ENCODE data around the gene KCNQ5.

The KCNQ5 gene

DNA sequence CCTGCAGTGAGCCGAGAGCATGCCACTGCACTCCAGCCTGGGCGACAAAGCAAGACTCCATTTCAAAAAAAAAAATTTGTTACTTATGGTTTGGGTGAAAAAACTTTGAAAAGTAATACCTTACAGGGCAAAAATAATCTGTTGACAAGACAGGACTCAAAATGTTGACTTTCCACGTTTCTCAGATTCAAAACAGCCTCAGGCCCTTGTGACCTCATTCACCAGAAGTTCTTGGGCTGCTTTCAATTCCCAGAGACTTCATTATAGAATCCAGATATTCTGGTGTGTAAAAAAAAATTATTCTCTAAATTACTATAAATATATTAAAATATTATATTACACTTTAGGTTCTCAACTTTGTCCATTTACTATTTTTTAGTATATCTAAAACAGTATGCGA lies 116.2 kb downstream of the KCNQ5 start:
- TF ChIP-seq, protein P1, sequence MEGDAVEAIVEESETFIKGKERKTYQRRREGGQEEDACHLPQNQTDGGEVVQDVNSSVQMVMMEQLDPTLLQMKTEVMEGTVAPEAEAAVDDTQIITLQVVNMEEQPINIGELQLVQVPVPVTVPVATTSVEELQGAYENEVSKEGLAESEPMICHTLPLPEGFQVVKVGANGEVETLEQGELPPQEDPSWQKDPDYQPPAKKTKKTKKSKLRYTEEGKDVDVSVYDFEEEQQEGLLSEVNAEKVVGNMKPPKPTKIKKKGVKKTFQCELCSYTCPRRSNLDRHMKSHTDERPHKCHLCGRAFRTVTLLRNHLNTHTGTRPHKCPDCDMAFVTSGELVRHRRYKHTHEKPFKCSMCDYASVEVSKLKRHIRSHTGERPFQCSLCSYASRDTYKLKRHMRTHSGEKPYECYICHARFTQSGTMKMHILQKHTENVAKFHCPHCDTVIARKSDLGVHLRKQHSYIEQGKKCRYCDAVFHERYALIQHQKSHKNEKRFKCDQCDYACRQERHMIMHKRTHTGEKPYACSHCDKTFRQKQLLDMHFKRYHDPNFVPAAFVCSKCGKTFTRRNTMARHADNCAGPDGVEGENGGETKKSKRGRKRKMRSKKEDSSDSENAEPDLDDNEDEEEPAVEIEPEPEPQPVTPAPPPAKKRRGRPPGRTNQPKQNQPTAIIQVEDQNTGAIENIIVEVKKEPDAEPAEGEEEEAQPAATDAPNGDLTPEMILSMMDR (IDR thresholded peaks at IDR 0.05; ENCODE audit: control insufficient read depth, extremely low read depth, insufficient read depth): no peak
- no peak for DNase-seq (ENCODE audit: low read depth)
- H3K4me3 ChIP-seq (ENCODE audit: low read depth, low read length): no peak overlapping the region

DNA sequence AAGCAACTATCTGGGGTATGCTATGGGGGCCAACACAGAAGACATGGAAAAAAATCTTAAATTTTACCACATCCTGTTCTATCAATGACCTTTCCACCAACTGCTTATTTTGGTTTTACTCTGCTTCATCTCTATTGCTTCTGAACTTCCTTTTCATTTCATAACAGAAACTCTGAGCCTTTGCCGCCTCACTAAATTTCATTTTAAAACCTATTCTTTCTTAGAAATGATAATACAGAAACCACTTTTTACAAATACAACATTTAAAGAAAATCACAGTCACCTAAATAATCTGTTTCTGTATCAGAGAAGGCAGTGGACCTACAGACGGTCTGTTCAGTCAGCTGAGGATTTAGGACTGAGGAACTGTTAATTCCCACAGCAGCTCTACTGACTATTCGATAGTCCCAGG lies 117.5 kb downstream of the KCNQ5 start:
- H3K4me3 ChIP-seq (ENCODE audit: low read depth, low read length): no peak overlapping the region
- no peak for DNase-seq (ENCODE audit: low read depth)
- TF ChIP-seq, protein P1 (IDR thresholded peaks at IDR 0.05; ENCODE audit: control insufficient read depth, extremely low read depth, insufficient read depth): no peak

DNA sequence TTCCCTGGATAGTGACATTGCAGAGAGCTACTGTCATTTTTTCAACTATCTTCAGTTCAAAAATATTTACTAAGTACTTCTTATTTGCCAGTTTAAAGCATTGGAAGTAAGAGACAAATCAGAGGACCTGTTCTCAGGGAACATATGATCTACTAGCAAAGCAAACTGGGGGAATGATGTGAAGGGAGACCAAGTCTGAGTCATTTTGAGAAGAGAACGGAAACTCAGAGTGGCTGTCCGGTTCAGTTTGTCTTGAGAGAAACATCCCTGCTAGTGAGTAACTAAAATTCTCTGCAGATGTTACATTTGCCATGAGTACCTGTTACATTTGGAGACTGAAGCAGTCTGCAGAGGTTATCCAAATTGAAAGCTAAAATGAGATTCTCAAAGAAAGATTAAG lies 118.3 kb downstream of the KCNQ5 start:
- no peak overlapping the region for H3K4me3 ChIP-seq (ENCODE audit: low read depth, low read length)
- DNase-seq (ENCODE audit: low read depth): no peak
- TF ChIP-seq, protein P1 (IDR thresholded peaks at IDR 0.05; ENCODE audit: control insufficient read depth, extremely low read depth, insufficient read depth): no peak

DNA sequence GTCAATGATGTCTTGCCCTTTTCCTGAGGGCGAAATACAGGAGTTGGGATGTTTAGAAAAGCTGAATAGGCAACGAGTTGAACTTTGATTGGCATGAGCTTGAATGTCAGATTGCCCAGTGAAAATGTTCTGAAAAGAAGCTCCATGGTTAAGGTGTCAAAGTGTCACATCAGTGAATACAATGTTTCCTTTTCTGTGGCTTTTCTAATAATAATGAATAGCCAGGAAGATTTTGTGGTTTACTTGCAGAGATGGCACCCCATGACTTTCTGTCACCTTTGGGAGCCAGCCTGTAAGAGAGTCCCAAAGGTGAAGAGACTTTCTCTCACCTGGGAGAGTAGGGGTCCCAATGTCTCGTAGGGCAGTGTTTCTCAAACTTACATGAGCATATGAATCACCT lies 119.2 kb downstream of the KCNQ5 start:
- TF ChIP-seq, protein P1 (IDR thresholded peaks at IDR 0.05; ENCODE audit: control insufficient read depth, extremely low read depth, insufficient read depth): no peak
- DNase-seq (ENCODE audit: low read depth): no peak
- H3K4me3 ChIP-seq (ENCODE audit: low read depth, low read length): no peak overlapping the region

DNA sequence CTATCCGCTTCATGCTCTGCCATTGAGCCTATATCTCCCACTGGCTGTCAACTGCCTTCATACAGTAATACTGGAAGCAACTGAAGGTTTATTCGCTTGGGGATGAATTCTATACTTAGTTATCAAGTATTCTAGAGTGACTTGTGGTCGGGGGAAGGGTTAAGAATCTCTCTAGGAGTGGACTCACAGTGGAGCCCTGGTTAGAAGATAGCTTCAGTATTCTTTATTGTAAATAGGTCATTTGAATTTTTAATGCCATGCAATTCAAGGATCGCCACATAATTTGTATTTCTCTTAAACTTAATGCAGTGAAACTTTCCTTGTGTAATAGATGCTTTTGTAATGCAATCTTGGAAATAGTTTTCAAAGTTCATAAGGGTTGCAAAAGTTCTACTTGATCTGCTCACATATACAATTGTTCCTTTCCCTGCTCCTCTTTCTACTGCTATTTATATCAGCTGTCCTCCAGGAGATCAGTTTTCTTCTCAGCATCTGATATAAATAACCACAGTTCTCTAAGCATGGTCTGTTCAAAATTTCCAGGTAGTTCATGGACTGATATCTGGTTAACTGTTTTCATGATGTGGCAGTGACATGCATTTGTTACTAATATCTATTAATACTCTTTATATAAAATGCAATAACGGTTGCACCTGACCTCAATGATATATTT lies 120.3 kb downstream of the KCNQ5 start:
- DNase-seq (ENCODE audit: low read depth): no peak
- TF ChIP-seq, protein P1 (IDR thresholded peaks at IDR 0.05; ENCODE audit: control insufficient read depth, extremely low read depth, insufficient read depth): no peak
- no peak overlapping the region for H3K4me3 ChIP-seq (ENCODE audit: low read depth, low read length)

DNA sequence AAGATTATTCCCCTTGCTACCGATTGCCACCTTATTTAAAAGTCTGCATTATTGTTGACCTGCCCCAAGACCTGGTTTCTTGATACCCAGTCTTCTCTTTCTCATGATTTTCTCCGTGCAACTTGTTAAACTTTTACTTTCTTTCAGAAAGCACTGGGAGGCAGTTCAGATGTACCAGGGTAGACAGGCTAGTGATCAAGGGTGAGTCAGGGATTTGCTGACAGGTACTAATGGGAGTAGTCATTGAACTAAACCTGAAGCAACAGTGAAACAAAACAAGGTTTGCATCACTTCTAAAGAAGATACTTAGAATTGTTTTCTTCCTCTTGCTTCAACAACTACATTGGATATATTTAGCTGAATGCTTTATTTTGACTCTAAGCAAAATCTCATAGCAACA lies 124.4 kb downstream of the KCNQ5 start:
- no peak overlapping the region for H3K4me3 ChIP-seq (ENCODE audit: low read depth, low read length)
- TF ChIP-seq, protein P1 (IDR thresholded peaks at IDR 0.05; ENCODE audit: control insufficient read depth, extremely low read depth, insufficient read depth): no peak
- DNase-seq (ENCODE audit: low read depth): no peak

DNA sequence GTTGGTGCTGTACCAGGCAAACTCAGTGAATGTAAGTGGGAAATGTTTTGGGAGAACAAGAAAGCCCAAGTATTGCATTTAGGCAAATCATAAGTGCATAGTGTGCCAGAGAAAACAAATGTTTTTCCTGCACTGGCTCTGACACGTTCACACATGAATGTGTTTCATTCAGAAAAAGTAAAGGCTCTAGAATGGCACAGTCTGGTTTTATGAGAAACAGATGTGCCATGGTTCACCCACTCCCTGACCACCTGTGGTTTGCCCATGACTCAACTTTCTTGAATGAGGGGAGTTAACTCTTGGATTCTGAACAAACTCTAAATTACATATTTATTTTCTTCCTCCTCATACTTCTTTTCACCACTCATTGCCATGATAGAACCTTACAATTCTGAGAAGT lies 126.9 kb downstream of the KCNQ5 start:
- DNase-seq (ENCODE audit: low read depth): no peak

More for the DNA sequence above, 126.9 kb downstream of the KCNQ5 start:
- H3K4me3 ChIP-seq (ENCODE audit: low read depth, low read length): no peak overlapping the region
- TF ChIP-seq, protein P1 (IDR thresholded peaks at IDR 0.05; ENCODE audit: control insufficient read depth, extremely low read depth, insufficient read depth): no peak
